PFSK-1 (cell line): ENCODE measurements around the gene GLI1.

ENCODE experiments used
- FOXP2 ChIP-seq: optimal IDR thresholded peaks from 2 replicates; pipeline ENCODE3; 2011; ENCODE audit warnings: borderline replicate concordance, control low read depth, inconsistent platforms; ENCODE audit not compliant: insufficient read depth; ENCODE audit errors: extremely low read length, extremely low read depth
- POLR2AphosphoS5 ChIP-seq: IDR thresholded peaks from 2 replicates; pipeline ENCODE4 v1.6.1; 2012; ENCODE audit warnings: low read depth, mild to moderate bottlenecking, control low read depth, low read length, moderate library complexity
- SIN3A ChIP-seq: IDR thresholded peaks from 2 replicates; pipeline ENCODE4 v1.6.1; 2012; ENCODE audit warnings: mild to moderate bottlenecking, low read length, moderate library complexity, borderline replicate concordance; ENCODE audit not compliant: insufficient read depth
- TAF1 ChIP-seq: IDR thresholded peaks from 2 replicates; pipeline ENCODE4 v1.6.1; 2012; ENCODE audit warnings: low read length, control low read depth, borderline replicate concordance; ENCODE audit not compliant: insufficient read depth
- TF ChIP-seq, protein P1 (sequence below), 2 experiments: IDR thresholded peaks; 2 replicates each; pipeline versions ENCODE4 v1.6.1 to v1.8.0; 2011 to 2012; ENCODE audit warnings: low read depth in 2 of 2, low read length in 2 of 2, control low read depth in 1 of 2, inconsistent platforms in 1 of 2, mild to moderate bottlenecking in 1 of 2, moderate library complexity in 1 of 2; ENCODE audit not compliant: insufficient read depth in 1 of 2

Gene GLI1

GRCh38 chr12:57517187-57517586 is 57.6 kb downstream of the GLI1 start:
- no peak for TF ChIP-seq TAF1
- TF ChIP-seq, protein P1, sequence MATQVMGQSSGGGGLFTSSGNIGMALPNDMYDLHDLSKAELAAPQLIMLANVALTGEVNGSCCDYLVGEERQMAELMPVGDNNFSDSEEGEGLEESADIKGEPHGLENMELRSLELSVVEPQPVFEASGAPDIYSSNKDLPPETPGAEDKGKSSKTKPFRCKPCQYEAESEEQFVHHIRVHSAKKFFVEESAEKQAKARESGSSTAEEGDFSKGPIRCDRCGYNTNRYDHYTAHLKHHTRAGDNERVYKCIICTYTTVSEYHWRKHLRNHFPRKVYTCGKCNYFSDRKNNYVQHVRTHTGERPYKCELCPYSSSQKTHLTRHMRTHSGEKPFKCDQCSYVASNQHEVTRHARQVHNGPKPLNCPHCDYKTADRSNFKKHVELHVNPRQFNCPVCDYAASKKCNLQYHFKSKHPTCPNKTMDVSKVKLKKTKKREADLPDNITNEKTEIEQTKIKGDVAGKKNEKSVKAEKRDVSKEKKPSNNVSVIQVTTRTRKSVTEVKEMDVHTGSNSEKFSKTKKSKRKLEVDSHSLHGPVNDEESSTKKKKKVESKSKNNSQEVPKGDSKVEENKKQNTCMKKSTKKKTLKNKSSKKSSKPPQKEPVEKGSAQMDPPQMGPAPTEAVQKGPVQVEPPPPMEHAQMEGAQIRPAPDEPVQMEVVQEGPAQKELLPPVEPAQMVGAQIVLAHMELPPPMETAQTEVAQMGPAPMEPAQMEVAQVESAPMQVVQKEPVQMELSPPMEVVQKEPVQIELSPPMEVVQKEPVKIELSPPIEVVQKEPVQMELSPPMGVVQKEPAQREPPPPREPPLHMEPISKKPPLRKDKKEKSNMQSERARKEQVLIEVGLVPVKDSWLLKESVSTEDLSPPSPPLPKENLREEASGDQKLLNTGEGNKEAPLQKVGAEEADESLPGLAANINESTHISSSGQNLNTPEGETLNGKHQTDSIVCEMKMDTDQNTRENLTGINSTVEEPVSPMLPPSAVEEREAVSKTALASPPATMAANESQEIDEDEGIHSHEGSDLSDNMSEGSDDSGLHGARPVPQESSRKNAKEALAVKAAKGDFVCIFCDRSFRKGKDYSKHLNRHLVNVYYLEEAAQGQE (IDR thresholded peaks at IDR 0.05; ENCODE audit: insufficient read depth in 1 of 2, low read depth in 2 of 2, low read length in 2 of 2) = no peak

GRCh38 chr12:57518176-57518919 is 58.8 kb downstream of the GLI1 start:
- TF ChIP-seq, protein P1 (IDR thresholded peaks at IDR 0.05; ENCODE audit: insufficient read depth in 1 of 2, low read depth in 2 of 2, low read length in 2 of 2) = no peak
- 0 out of 2 replicates have a peak, but pooled peaks have one; percentile 18 for TF ChIP-seq POLR2AphosphoS5

DNA sequence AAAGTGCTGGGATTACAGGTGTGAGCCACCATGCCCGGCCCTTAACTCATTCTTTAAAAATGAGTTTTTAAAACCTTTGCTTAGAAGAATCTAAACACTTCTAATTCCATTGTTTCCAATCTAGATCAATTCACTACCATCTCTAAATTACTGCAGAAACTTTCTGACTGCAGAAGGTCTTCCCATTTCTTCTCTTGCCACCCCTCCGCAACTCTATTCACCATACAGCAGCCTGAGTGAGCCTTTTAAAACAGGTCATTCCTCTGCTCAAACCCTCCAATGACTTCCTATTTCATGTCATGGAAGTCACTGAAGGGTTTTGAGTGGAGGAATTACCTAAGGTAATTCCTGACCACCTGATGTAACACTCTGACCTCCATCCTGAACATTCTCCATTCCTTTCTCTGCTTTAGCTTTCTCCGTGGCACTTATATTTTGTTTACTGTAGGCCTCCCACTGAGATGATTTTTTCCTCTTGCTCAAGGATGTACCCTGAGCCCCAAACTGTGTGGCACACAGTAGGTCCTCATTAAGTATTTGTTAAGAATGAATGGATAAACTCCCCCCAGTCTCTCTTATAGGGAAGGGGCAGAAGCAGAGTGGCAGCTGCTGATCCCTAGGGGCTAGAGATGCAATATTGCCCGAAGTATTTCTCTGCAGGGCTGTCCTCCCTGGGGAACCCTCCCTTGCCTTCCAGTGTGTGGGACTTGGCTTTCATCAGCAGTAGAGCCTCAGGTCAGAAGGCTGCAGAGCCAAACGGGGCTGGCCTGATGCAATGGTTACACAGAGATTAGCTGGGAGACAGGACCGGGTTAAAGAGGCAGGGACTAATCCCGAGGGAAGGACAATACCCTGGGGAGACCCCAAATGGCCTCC is 59.6 kb downstream of the GLI1 start:
- no peak for TF ChIP-seq FOXP2
- TF ChIP-seq TAF1 = no peak
- no peak for TF ChIP-seq SIN3A
- TF ChIP-seq POLR2AphosphoS5 = no peak
- TF ChIP-seq, protein P1 (IDR thresholded peaks at IDR 0.05; ENCODE audit: insufficient read depth in 1 of 2, low read depth in 2 of 2, low read length in 2 of 2) = no peak

DNA sequence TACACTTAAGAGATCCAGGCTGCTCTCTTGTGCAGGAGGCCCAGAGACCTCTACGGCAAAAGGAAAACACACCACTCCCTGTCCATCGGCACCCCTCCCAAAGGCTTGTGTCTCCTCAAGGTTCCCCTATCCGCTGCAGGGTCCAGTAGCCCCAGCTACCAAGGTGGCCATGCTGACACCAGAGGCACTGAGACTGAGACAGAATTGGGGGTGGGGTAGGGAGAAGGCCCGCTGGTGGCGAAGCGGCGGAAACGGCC is 60.1 kb downstream of the GLI1 start:
- TF ChIP-seq TAF1 = no peak
- TF ChIP-seq, protein P1 (IDR thresholded peaks at IDR 0.05; ENCODE audit: insufficient read depth in 1 of 2, low read depth in 2 of 2, low read length in 2 of 2) = no peak
- TF ChIP-seq SIN3A = no peak
- no peak for TF ChIP-seq FOXP2
- TF ChIP-seq POLR2AphosphoS5 = no peak
